RWPE2 (cell line): Measurements from ENCODE around the gene BEST1.
"Not testable (repeated sequence)": the region's sequence is repeated elsewhere in the genome, so short reads cannot be mapped to it uniquely, and the experiment has no call there.

ENCODE experiments used
- ATAC-seq: fragments of 200-7000 bp; cut with Tn5 transposase; 3 replicates; pipeline ENCODE4 v1.9.1; 2021; ENCODE audit warnings: low read depth
- DNase-seq: peaks from one replicate; pipeline ENCODE4 v3.0.0-alpha.2; 2020; ENCODE audit warnings: low spot score
- H3K27ac ChIP-seq: fragments of 450-650 bp; 2 replicates; pipeline ENCODE4 v1.5.1; 2017; ENCODE audit warnings: mild to moderate bottlenecking; ENCODE audit not compliant: poor library complexity, severe bottlenecking
- H3K27me3 ChIP-seq: fragments of 250-450 bp; sonication (Bioruptor Pico); 2 replicates; pipeline ENCODE4 v1.5.1; 2021; ENCODE audit warnings: mild to moderate bottlenecking, moderate library complexity; ENCODE audit not compliant: insufficient read depth, poor library complexity, severe bottlenecking
- H3K36me3 ChIP-seq: fragments of 250-450 bp; sonication (Bioruptor Pico); 2 replicates; pipeline ENCODE4 v1.5.1; 2020; ENCODE audit warnings: low read depth, mild to moderate bottlenecking, moderate library complexity
- H3K4me1 ChIP-seq: fragments of 250-450 bp; sonication (Bioruptor Pico); 2 replicates; pipeline ENCODE4 v1.5.1; 2021; ENCODE audit warnings: mild to moderate bottlenecking, moderate library complexity; ENCODE audit not compliant: insufficient read depth, poor library complexity, severe bottlenecking
- H3K4me3 ChIP-seq: fragments of 250-450 bp; sonication (Bioruptor Pico); 2 replicates; pipeline ENCODE4 v1.5.1; 2021; ENCODE audit warnings: mild to moderate bottlenecking, moderate library complexity; ENCODE audit not compliant: severe bottlenecking
- H3K9me3 ChIP-seq: fragments of 250-450 bp; sonication (Bioruptor Pico); 2 replicates; pipeline ENCODE4 v1.5.1; 2021; ENCODE audit warnings: mild to moderate bottlenecking, moderate library complexity; ENCODE audit not compliant: severe bottlenecking
- CTCF ChIP-seq: fragments of 450-650 bp; IDR thresholded peaks from one replicate; pipeline ENCODE4 v1.5.1; 2017; ENCODE audit warnings: mild to moderate bottlenecking, moderate library complexity; ENCODE audit not compliant: poor library complexity, severe bottlenecking

The BEST1 gene

GRCh38 chr11:62000539-62001446, 50.6 kb downstream of the BEST1 start:
- no peak overlapping the region for H3K4me3 ChIP-seq
- no peak for ATAC-seq
- H3K4me1 ChIP-seq, result no peaks in the 10 kb centered on the region
- peaks cover 9% of the 10 kb centered on the region for H3K9me3 ChIP-seq
- H3K36me3 ChIP-seq, result no peaks in the 10 kb centered on the region
- H3K27me3 ChIP-seq, result no peaks in the 10 kb centered on the region
- no peak for TF ChIP-seq CTCF
- DNase-seq, result no peak
- H3K27ac ChIP-seq, result no peak overlapping the region

- no peak for TF ChIP-seq CTCF
- Histone ChIP-seq H3K4me3 (no peak overlapping the region), H3K27me3 (no peaks in the 10 kb centered on the region), H3K36me3 (no peaks in the 10 kb centered on the region), H3K27ac (no peak overlapping the region), H3K9me3 (peaks cover 9% of the 10 kb centered on the region), H3K4me1 (no peaks in the 10 kb centered on the region)
- DNase-seq (no peak), ATAC-seq (no peak)
Observed at GRCh38 chr11:62001450-62002191, 51.5 kb downstream of the BEST1 start.

- H3K27me3 ChIP-seq, ATAC-seq, H3K4me1 ChIP-seq, H3K9me3 ChIP-seq, DNase-seq, H3K36me3 ChIP-seq, H3K4me3 ChIP-seq, H3K27ac ChIP-seq: not testable (repeated sequence)
Observed at GRCh38 chr11:62002283-62002682, 52.1 kb downstream of the BEST1 start.

GRCh38 chr11:62004473-62004872, 54.3 kb downstream of the BEST1 start:
- Histone ChIP-seq H3K27ac (no peak overlapping the region), H3K9me3 (peaks cover 6% of the 10 kb centered on the region), H3K27me3 (no peaks in the 10 kb centered on the region), H3K4me3 (no peak overlapping the region), H3K36me3 (no peaks in the 10 kb centered on the region), H3K4me1 (no peaks in the 10 kb centered on the region)
- no peak for DNase-seq
- no peak for TF ChIP-seq CTCF
- no peak; the same call in 2 of the 3 replicates for ATAC-seq

GRCh38 chr11:62008193-62008592, 58.0 kb downstream of the BEST1 start:
- no peak for TF ChIP-seq CTCF
- Histone ChIP-seq H3K27ac (no peak overlapping the region), H3K4me1 (peaks cover 6% of the 10 kb centered on the region), H3K9me3 (no peaks in the 10 kb centered on the region), H3K36me3 (no peaks in the 10 kb centered on the region), H3K4me3 (no peak overlapping the region), H3K27me3 (no peaks in the 10 kb centered on the region)
- no peak for DNase-seq
- ATAC-seq, result no peak
